Natural killer cell treated with Interleukin-12 subunit alpha and Interleukin-12 subunit beta and Interleukin-15 and Interleukin-18, amount 100 ng/mL, for 72 hours (primary cell): ENCODE measurements around the gene NOX5. TPM values are rescaled to one million over a fixed set of nuclear protein-coding genes. Genes with fewer than 3 reads are reported as not detected.

ENCODE experiments used
- ATAC-seq, 2 donors: fragments of 150-1000 bp; cut with Tn5 transposase in 1 of 2; sonication (Bioruptor Pico), chemical (Tn5 transposase) in 1 of 2; 2 replicates each; pipeline ENCODE4 v1.10.0; 2021
- DNase-seq: peaks from one replicate; pipeline ENCODE4 v3.0.0; 2022; ENCODE audit warnings: low spot score
- H3K27ac Mint-ChIP-seq, 2 donors: 1 replicate in 1 of 2; 2 replicates in 1 of 2; pipeline ENCODE4 v1.8.0; 2022; ENCODE audit warnings: mixed read lengths in 2 of 2, mild to moderate bottlenecking in 1 of 2, moderate library complexity in 1 of 2
- H3K27me3 Mint-ChIP-seq, 2 donors: 1 replicate in 1 of 2; 2 replicates in 1 of 2; pipeline ENCODE4 v1.8.0; 2022; ENCODE audit warnings: mixed read lengths in 2 of 2
- H3K36me3 Mint-ChIP-seq: one replicate; pipeline ENCODE4 v1.8.0; 2022; ENCODE audit warnings: mixed read lengths
- H3K4me1 Mint-ChIP-seq, 2 donors: 1 replicate in 1 of 2; 2 replicates in 1 of 2; pipeline ENCODE4 v1.8.0; 2022; ENCODE audit warnings: low read depth in 2 of 2, mixed read lengths in 2 of 2, mild to moderate bottlenecking in 1 of 2
- H3K4me3 Mint-ChIP-seq: one replicate; pipeline ENCODE4 v1.8.0; 2022; ENCODE audit warnings: mixed read lengths
- H3K9me3 Mint-ChIP-seq: 2 replicates; pipeline ENCODE4 v1.8.0; 2022; ENCODE audit warnings: mixed read lengths
- total RNA-seq, 2 donors: library from RNA; stranded (reverse); gene quantifications; one replicate each; pipeline ENCODE4 v1.2.3, GENCODE V29; 2022

NOX5 gene
- total RNA-seq, 2 donors from 2014 or later: not detected

GRCh38 chr15:69075440-69075839, 60.9 kb downstream of the NOX5 start:
- H3K27ac Mint-ChIP-seq: no peak overlapping the region
- H3K9me3 Mint-ChIP-seq: no peaks in the 10 kb centered on the region
- no peak for ATAC-seq
- DNase-seq: no peak
- peaks cover 34 to 56% of the 10 kb centered on the region in 2 donors for H3K27me3 Mint-ChIP-seq
- no peaks in the 10 kb centered on the region for H3K36me3 Mint-ChIP-seq
- H3K4me3 Mint-ChIP-seq: no peak overlapping the region
- peaks cover 5% of the 10 kb centered on the region in 2 donors for H3K4me1 Mint-ChIP-seq

- ATAC-seq (no peak), DNase-seq (no peak)
- Mint-ChIP-seq H3K9me3 (no peaks in the 10 kb centered on the region), H3K27me3 (peaks cover 39 to 55% of the 10 kb centered on the region in 2 donors), H3K4me1 (peaks cover 5% of the 10 kb centered on the region in 2 donors), H3K36me3 (no peaks in the 10 kb centered on the region), H3K27ac (no peak overlapping the region), H3K4me3 (no peak overlapping the region)
Measured at GRCh38 chr15:69076756-69077155, 62.3 kb downstream of the NOX5 start.

GRCh38 chr15:69078638-69079037, 64.1 kb downstream of the NOX5 start:
- no peak overlapping the region for H3K4me3 Mint-ChIP-seq
- H3K4me1 Mint-ChIP-seq: peaks cover 1 to 7% of the 10 kb centered on the region in 2 donors
- H3K36me3 Mint-ChIP-seq: no peaks in the 10 kb centered on the region
- H3K9me3 Mint-ChIP-seq: no peaks in the 10 kb centered on the region
- no peak overlapping the region for H3K27ac Mint-ChIP-seq
- peaks cover 33 to 36% of the 10 kb centered on the region in 2 donors for H3K27me3 Mint-ChIP-seq
- DNase-seq: no peak
- no peak for ATAC-seq

- H3K9me3 Mint-ChIP-seq: no peaks in the 10 kb centered on the region
- no peak for DNase-seq
- no peak overlapping the region for H3K4me3 Mint-ChIP-seq
- peaks cover 24 to 35% of the 10 kb centered on the region in 2 donors for H3K27me3 Mint-ChIP-seq
- H3K27ac Mint-ChIP-seq: no peak overlapping the region
- no peaks in the 10 kb centered on the region for H3K36me3 Mint-ChIP-seq
- peaks cover 0 to 6% of the 10 kb centered on the region in 2 donors for H3K4me1 Mint-ChIP-seq
- no peak for ATAC-seq
Measured at GRCh38 chr15:69080295-69081248, 66.1 kb downstream of the NOX5 start.

- DNase-seq (no peak), ATAC-seq (no peak)
- Mint-ChIP-seq H3K27me3 (peaks cover 21 to 31% of the 10 kb centered on the region in 2 donors), H3K36me3 (no peaks in the 10 kb centered on the region), H3K27ac (no peak overlapping the region), H3K4me1 (peaks cover 0 to 6% of the 10 kb centered on the region in 2 donors), H3K4me3 (no peak overlapping the region), H3K9me3 (no peaks in the 10 kb centered on the region)
Measured at GRCh38 chr15:69081310-69082004, 67.0 kb downstream of the NOX5 start.

GRCh38 chr15:69082021-69082502, 67.6 kb downstream of the NOX5 start:
- no peak overlapping the region for H3K27ac Mint-ChIP-seq
- peaks cover 23 to 31% of the 10 kb centered on the region in 2 donors for H3K27me3 Mint-ChIP-seq
- H3K36me3 Mint-ChIP-seq: no peaks in the 10 kb centered on the region
- no peak for ATAC-seq
- H3K9me3 Mint-ChIP-seq: no peaks in the 10 kb centered on the region
- no peak for DNase-seq
- peaks cover 0 to 6% of the 10 kb centered on the region in 2 donors for H3K4me1 Mint-ChIP-seq
- no peak overlapping the region for H3K4me3 Mint-ChIP-seq

- H3K9me3 Mint-ChIP-seq: no peaks in the 10 kb centered on the region
- no peak overlapping the region for H3K27ac Mint-ChIP-seq
- H3K36me3 Mint-ChIP-seq: no peaks in the 10 kb centered on the region
- H3K27me3 Mint-ChIP-seq: peaks cover 27 to 36% of the 10 kb centered on the region in 2 donors
- no peak overlapping the region for H3K4me3 Mint-ChIP-seq
- peaks cover 0 to 6% of the 10 kb centered on the region in 2 donors for H3K4me1 Mint-ChIP-seq
- no peak for DNase-seq
- ATAC-seq: no peak
Measured at GRCh38 chr15:69082554-69082953, 68.1 kb downstream of the NOX5 start.

- no peak overlapping the region for H3K4me3 Mint-ChIP-seq
- no peak for ATAC-seq
- no peaks in the 10 kb centered on the region for H3K9me3 Mint-ChIP-seq
- DNase-seq: no peak
- no peak overlapping the region for H3K27ac Mint-ChIP-seq
- peaks cover 0 to 6% of the 10 kb centered on the region in 2 donors for H3K4me1 Mint-ChIP-seq
- H3K27me3 Mint-ChIP-seq: peaks cover 34 to 56% of the 10 kb centered on the region in 2 donors
- no peaks in the 10 kb centered on the region for H3K36me3 Mint-ChIP-seq
Measured at GRCh38 chr15:69084404-69085030, 70.0 kb downstream of the NOX5 start.

- peaks cover 33 to 54% of the 10 kb centered on the region in 2 donors for H3K27me3 Mint-ChIP-seq
Measured at GRCh38 chr15:69085325-69086081, 71.0 kb downstream of the NOX5 start.

GRCh38 chr15:69086427-69087204, 72.1 kb downstream of the NOX5 start:
- H3K4me3 Mint-ChIP-seq: no peak overlapping the region
- DNase-seq (no peak), ATAC-seq (no peak)
- no peaks in the 10 kb centered on the region for H3K36me3 Mint-ChIP-seq
- peaks cover 0 to 6% of the 10 kb centered on the region in 2 donors for H3K4me1 Mint-ChIP-seq
- H3K27me3 Mint-ChIP-seq: peaks cover 26 to 44% of the 10 kb centered on the region in 2 donors
- no peaks in the 10 kb centered on the region for H3K9me3 Mint-ChIP-seq
- H3K27ac Mint-ChIP-seq: no peak overlapping the region

More at GRCh38 chr15:69085325-69086081, 71.0 kb downstream of the NOX5 start:
- Mint-ChIP-seq H3K36me3 (no peaks in the 10 kb centered on the region), H3K27ac (no peak overlapping the region), H3K4me1 (peaks cover 0 to 6% of the 10 kb centered on the region in 2 donors), H3K4me3 (no peak overlapping the region), H3K9me3 (no peaks in the 10 kb centered on the region)
- DNase-seq (no peak), ATAC-seq (no peak)

- Mint-ChIP-seq H3K27me3 (peaks cover 26 to 44% of the 10 kb centered on the region in 2 donors), H3K4me3 (no peak overlapping the region), H3K9me3 (no peaks in the 10 kb centered on the region), H3K27ac (no peak overlapping the region), H3K4me1 (peaks cover 0 to 2% of the 10 kb centered on the region in 2 donors), H3K36me3 (no peaks in the 10 kb centered on the region)
- ATAC-seq (no peak), DNase-seq (no peak)
Measured at GRCh38 chr15:69087366-69087976, 73.0 kb downstream of the NOX5 start.

- no peak overlapping the region for H3K4me3 Mint-ChIP-seq
- peaks cover 26 to 44% of the 10 kb centered on the region in 2 donors for H3K27me3 Mint-ChIP-seq
- no peak for ATAC-seq
- no peaks in the 10 kb centered on the region for H3K9me3 Mint-ChIP-seq
- no peak overlapping the region for H3K27ac Mint-ChIP-seq
- H3K36me3 Mint-ChIP-seq: no peaks in the 10 kb centered on the region
- no peaks in the 10 kb centered on the region for H3K4me1 Mint-ChIP-seq
- no peak for DNase-seq
Measured at GRCh38 chr15:69088300-69088965, 73.9 kb downstream of the NOX5 start.
